ENCODE results near the gene VIL1.

VIL1 gene

GRCh38 chr2:218418717-218419458 lies at the start of gene VIL1:
Gene VIL1, plus strand, starts transcription at chr2:218419123. Its CDS starts 4,656 bp downstream, at chr2:218423779.
- no peak for DNase-seq (ENCODE audit: low read depth)

- no peak for DNase-seq (ENCODE audit: low read depth)
These were observed 49.6 kb upstream of the VIL1 start for GRCh38 chr2:218369330-218369729.

GRCh38 chr2:218370410-218371063 lies 48.4 kb upstream of the VIL1 start:
- DNase-seq (ENCODE audit: low read depth): no peak

- DNase-seq (ENCODE audit: low read depth): no peak
These were observed 47.0 kb upstream of the VIL1 start for GRCh38 chr2:218371983-218372350.

- DNase-seq (ENCODE audit: low read depth): no peak
These were observed 44.1 kb upstream of the VIL1 start for GRCh38 chr2:218374795-218375194.

- DNase-seq (ENCODE audit: low read depth): no peak
These were observed 43.7 kb upstream of the VIL1 start for GRCh38 chr2:218375212-218375611.

- DNase-seq (ENCODE audit: low read depth): no peak
These were observed 40.9 kb upstream of the VIL1 start for GRCh38 chr2:218378053-218378452.

GRCh38 chr2:218381916-218382366 lies 37.0 kb upstream of the VIL1 start, which contains the start of gene SLC11A1:
Gene SLC11A1, plus strand, starts transcription at chr2:218382273. Its CDS starts 96 bp downstream, at chr2:218382369.
- no peak for DNase-seq (ENCODE audit: low read depth)

GRCh38 chr2:218382785-218383184 lies 36.1 kb upstream of the VIL1 start:
- no peak for DNase-seq (ENCODE audit: low read depth)

GRCh38 chr2:218383892-218384519 lies 34.9 kb upstream of the VIL1 start:
- no peak for DNase-seq (ENCODE audit: low read depth)

GRCh38 chr2:218384975-218385374 lies 33.9 kb upstream of the VIL1 start:
- DNase-seq (ENCODE audit: low read depth): no peak

GRCh38 chr2:218386505-218387368 lies 32.2 kb upstream of the VIL1 start:
- DNase-seq (ENCODE audit: low read depth): no peak

- DNase-seq (ENCODE audit: low read depth): no peak
These were observed 31.3 kb upstream of the VIL1 start for GRCh38 chr2:218387369-218388194.

GRCh38 chr2:218389333-218390150 lies 29.4 kb upstream of the VIL1 start:
- DNase-seq (ENCODE audit: low read depth): no peak

GRCh38 chr2:218391202-218391601 lies 27.7 kb upstream of the VIL1 start:
- no peak for DNase-seq (ENCODE audit: low read depth)

GRCh38 chr2:218392459-218392858 lies 26.5 kb upstream of the VIL1 start:
- no peak for DNase-seq (ENCODE audit: low read depth)

- DNase-seq (ENCODE audit: low read depth): no peak
These were observed 25.9 kb upstream of the VIL1 start for GRCh38 chr2:218392891-218393462.

GRCh38 chr2:218393750-218394290 lies 25.1 kb upstream of the VIL1 start:
- DNase-seq (ENCODE audit: low read depth): no peak

GRCh38 chr2:218394298-218395089 lies 24.4 kb upstream of the VIL1 start:
- DNase-seq (ENCODE audit: low read depth): no peak
